GM19351 (cell line): ENCODE data around the gene PI4KA.
"Not testable (repeated sequence)": the region's sequence is repeated elsewhere in the genome, so short reads cannot be mapped to it uniquely, and the experiment has no call there.

Source experiments
- ATAC-seq: cut with Tn5 transposase; IDR thresholded peaks from one replicate; pipeline ENCODE4 v1.9.1; 2021; ENCODE audit warnings: mild to moderate bottlenecking, moderate library complexity; ENCODE audit not compliant: unreplicated experiment

The PI4KA gene

GRCh38 chr22:20671409-20672081, 187.1 kb downstream of the PI4KA start:
- no peak for ATAC-seq

- ATAC-seq = not testable (repeated sequence)
Measured at GRCh38 chr22:20670457-20671261, 188.0 kb downstream of the PI4KA start.

- not testable (repeated sequence) for ATAC-seq
Measured at GRCh38 chr22:20669884-20670283, 188.7 kb downstream of the PI4KA start.

- not testable (repeated sequence) for ATAC-seq
Measured at GRCh38 chr22:20669471-20669870, 189.1 kb downstream of the PI4KA start.

- ATAC-seq = not testable (repeated sequence)
Measured at GRCh38 chr22:20668769-20669168, 189.8 kb downstream of the PI4KA start.

- ATAC-seq = not testable (repeated sequence)
Measured at GRCh38 chr22:20668226-20668625, 190.4 kb downstream of the PI4KA start.

GRCh38 chr22:20667548-20667947, 191.1 kb downstream of the PI4KA start:
- not testable (repeated sequence) for ATAC-seq

GRCh38 chr22:20666560-20666959, 192.1 kb downstream of the PI4KA start:
- no peak for ATAC-seq

- ATAC-seq = no peak
Measured at GRCh38 chr22:20664594-20664959, 194.0 kb downstream of the PI4KA start.

- no peak for ATAC-seq
Measured at GRCh38 chr22:20663941-20664593, 194.5 kb downstream of the PI4KA start.

GRCh38 chr22:20663137-20663828, 195.3 kb downstream of the PI4KA start:
- no peak for ATAC-seq

- ATAC-seq = not testable (repeated sequence)
Measured at GRCh38 chr22:20662524-20663036, 196.0 kb downstream of the PI4KA start.

GRCh38 chr22:20661473-20661872, 197.1 kb downstream of the PI4KA start:
- ATAC-seq = no peak

- ATAC-seq = no peak
Measured at GRCh38 chr22:20660441-20661054, 198.1 kb downstream of the PI4KA start.

GRCh38 chr22:20659920-20660319, 198.7 kb downstream of the PI4KA start:
- ATAC-seq = no peak

- no peak for ATAC-seq
Measured at GRCh38 chr22:20659258-20659657, 199.4 kb downstream of the PI4KA start.

- ATAC-seq = no peak
Measured at GRCh38 chr22:20658433-20659222, 200.0 kb downstream of the PI4KA start.

GRCh38 chr22:20657963-20658362, 200.6 kb downstream of the PI4KA start:
- no peak for ATAC-seq
